Measurements from ENCODE around the gene SHROOM3.

Gene SHROOM3

GRCh38 chr4:76571274-76571673, 136.2 kb downstream of the SHROOM3 start:
- no peak for DNase-seq

- DNase-seq: no peak
These were observed 137.2 kb downstream of the SHROOM3 start for GRCh38 chr4:76572224-76572623.

GRCh38 chr4:76576824-76577223, 141.8 kb downstream of the SHROOM3 start:
- no peak for DNase-seq

- no peak for DNase-seq
These were observed 143.1 kb downstream of the SHROOM3 start for GRCh38 chr4:76578002-76578560.

- no peak for DNase-seq
These were observed 144.8 kb downstream of the SHROOM3 start for GRCh38 chr4:76579596-76580375.

GRCh38 chr4:76581077-76581962, 146.3 kb downstream of the SHROOM3 start:
- no peak for DNase-seq

- no peak for DNase-seq
These were observed 147.2 kb downstream of the SHROOM3 start for GRCh38 chr4:76582074-76582816.

- no peak for DNase-seq
These were observed 147.7 kb downstream of the SHROOM3 start for GRCh38 chr4:76582817-76583087.

GRCh38 chr4:76584241-76585152, 149.5 kb downstream of the SHROOM3 start:
- no peak for DNase-seq

- DNase-seq: no peak
These were observed 150.2 kb downstream of the SHROOM3 start for GRCh38 chr4:76585272-76585671.

- peak; percentile 91 to 92 for DNase-seq
These were observed 150.9 kb downstream of the SHROOM3 start for GRCh38 chr4:76585897-76586360.

GRCh38 chr4:76588274-76588673, 153.2 kb downstream of the SHROOM3 start:
- no peak for DNase-seq

GRCh38 chr4:76589402-76589801, 154.4 kb downstream of the SHROOM3 start:
- no peak for DNase-seq

- DNase-seq: no peak
These were observed 155.1 kb downstream of the SHROOM3 start for GRCh38 chr4:76589872-76590797.

GRCh38 chr4:76590798-76591281, 155.8 kb downstream of the SHROOM3 start:
- no peak for DNase-seq

GRCh38 chr4:76591992-76592391, 157.0 kb downstream of the SHROOM3 start:
- DNase-seq: no peak

GRCh38 chr4:76592460-76592859, 157.4 kb downstream of the SHROOM3 start:
- no peak for DNase-seq

- DNase-seq: no peak
These were observed 159.1 kb downstream of the SHROOM3 start for GRCh38 chr4:76594173-76594572.

GRCh38 chr4:76595435-76595834, 160.4 kb downstream of the SHROOM3 start:
- no peak for DNase-seq

GRCh38 chr4:76596713-76597112, 161.7 kb downstream of the SHROOM3 start:
- DNase-seq: no peak

Data from cerebellar nuclear complex (tissue), 1 donor.